DND-41 (cell line): ENCODE results near the gene TMEM238.

Experiments
- ATAC-seq: fragments of 200-7000 bp; cut with Tn5 transposase; 3 replicates; pipeline ENCODE4 v1.9.1; 2021; ENCODE audit warnings: low read depth; ENCODE audit not compliant: insufficient read depth
- DNase-seq: peaks from one replicate; pipeline ENCODE4 v3.0.0-alpha.2; 2020
- H2AFZ ChIP-seq: 2 replicates; pipeline ENCODE4 v1.6.0; 2012; ENCODE audit warnings: low read depth, low read length
- H3K27ac ChIP-seq: 2 replicates; pipeline ENCODE4 v1.5.1; 2012; ENCODE audit warnings: low read length, inconsistent platforms
- H3K27me3 ChIP-seq: fragments of 200-600 bp; sonication (generic); 2 replicates; pipeline ENCODE4 v1.6.0; 2012; ENCODE audit warnings: low read length, mild to moderate bottlenecking, inconsistent platforms; ENCODE audit not compliant: insufficient read depth, poor library complexity
- H3K36me3 ChIP-seq: 2 replicates; pipeline ENCODE4 v1.5.1; 2012; ENCODE audit warnings: low read length, inconsistent platforms; ENCODE audit not compliant: insufficient read depth
- H3K4me1 ChIP-seq: 2 replicates; pipeline ENCODE4 v1.5.1; 2012; ENCODE audit warnings: mild to moderate bottlenecking, low read length; ENCODE audit not compliant: insufficient read depth
- H3K4me2 ChIP-seq: 2 replicates; pipeline ENCODE4 v1.6.0; 2012; ENCODE audit warnings: mild to moderate bottlenecking, moderate library complexity, low read length, inconsistent platforms; ENCODE audit not compliant: insufficient read depth
- H3K4me3 ChIP-seq, 2 experiments: fragments of 200-600 bp in 1 of 2; shearing (Covaris generic) in 1 of 2; 2 replicates each; pipeline ENCODE4 v1.5.1; 2012 to 2016; ENCODE audit warnings: inconsistent platforms in 2 of 2, low read length in 2 of 2, mild to moderate bottlenecking in 2 of 2, low read depth in 1 of 2, moderate library complexity in 1 of 2
- H3K79me2 ChIP-seq: 2 replicates; pipeline ENCODE4 v1.6.0; 2012; ENCODE audit warnings: low read length, inconsistent platforms; ENCODE audit not compliant: insufficient read depth
- H3K9ac ChIP-seq: 2 replicates; pipeline ENCODE4 v1.6.0; 2012; ENCODE audit warnings: low read depth, mild to moderate bottlenecking, inconsistent platforms, low read length, moderate library complexity
- H3K9me3 ChIP-seq: 2 replicates; pipeline ENCODE4 v1.5.1; 2012; ENCODE audit warnings: low read length, moderate library complexity, mild to moderate bottlenecking, inconsistent platforms; ENCODE audit not compliant: insufficient read depth, severe bottlenecking
- H4K20me1 ChIP-seq: 2 replicates; pipeline ENCODE4 v1.6.0; 2012; ENCODE audit warnings: low read length; ENCODE audit not compliant: insufficient read depth
- CTCF ChIP-seq: IDR thresholded peaks from 2 replicates; pipeline ENCODE4 v1.5.1; 2012; ENCODE audit warnings: borderline replicate concordance, low read length, moderate library complexity, mild to moderate bottlenecking; ENCODE audit not compliant: poor library complexity, severe bottlenecking; ENCODE audit errors: extremely low read depth
- EZH2 ChIP-seq: IDR thresholded peaks from 3 replicates; pipeline ENCODE4 v1.6.1; 2012; ENCODE audit warnings: borderline replicate concordance, low read depth, mild to moderate bottlenecking, moderate library complexity, low read length, inconsistent platforms; ENCODE audit not compliant: severe bottlenecking

The TMEM238 gene

GRCh38 chr19:55384131-55384919 lies at the start of gene TMEM238:
Gene TMEM238, minus strand, starts transcription at chr19:55384292. Its CDS starts 33 bp downstream, at chr19:55384259.
- DNase-seq = peak; percentile 60

GRCh38 chr19:55433292-55433691 lies 49.2 kb upstream of the TMEM238 start:
- TF ChIP-seq CTCF = no peak
- no peak for TF ChIP-seq EZH2
- H3K9ac ChIP-seq = no peak overlapping the region
- H3K4me3 ChIP-seq = no peak overlapping the region
- no peak for DNase-seq
- H3K79me2 ChIP-seq = no peaks in the 10 kb centered on the region
- H3K27me3 ChIP-seq = no peaks in the 10 kb centered on the region
- H3K4me1 ChIP-seq = no peaks in the 10 kb centered on the region
- no peaks in the 10 kb centered on the region for H3K9me3 ChIP-seq
- H3K36me3 ChIP-seq = no peaks in the 10 kb centered on the region
- no peak for ATAC-seq
- H3K27ac ChIP-seq = no peak overlapping the region
- H2AFZ ChIP-seq = no peak overlapping the region
- H4K20me1 ChIP-seq = no peaks in the 10 kb centered on the region
- H3K4me2 ChIP-seq = no peak overlapping the region

More at GRCh38 chr19:55384131-55384919, at the start of gene TMEM238:
- Histone ChIP-seq H3K4me3 (peak within 1 kb of the TSS; percentile 43 to 69), H3K9me3 (no peaks in the 10 kb centered on the region), H3K36me3 (peaks cover 34% of the 10 kb centered on the region), H3K4me1 (peaks cover 60% of the 10 kb centered on the region), H3K27ac (peak within 1 kb of the TSS; percentile 93), H3K27me3 (no peaks in the 10 kb centered on the region), H3K4me2 (peak within 1 kb of the TSS; percentile 98), H4K20me1 (peaks cover 35% of the 10 kb centered on the region), H3K9ac (peak within 1 kb of the TSS; percentile 82), H3K79me2 (peaks cover 72% of the 10 kb centered on the region), H2AFZ (peak within 1 kb of the TSS; percentile 84)
- peak; percentile 4 for ATAC-seq
- peak; percentile 2 for TF ChIP-seq CTCF
- TF ChIP-seq EZH2 = no peak

- Histone ChIP-seq H3K4me3 (no peak overlapping the region), H3K4me2 (no peak overlapping the region), H3K9ac (no peak overlapping the region), H2AFZ (no peak overlapping the region), H3K27me3 (no peaks in the 10 kb centered on the region), H3K27ac (no peak overlapping the region), H4K20me1 (no peaks in the 10 kb centered on the region), H3K9me3 (no peaks in the 10 kb centered on the region), H3K79me2 (no peaks in the 10 kb centered on the region), H3K36me3 (no peaks in the 10 kb centered on the region), H3K4me1 (no peaks in the 10 kb centered on the region)
- DNase-seq (no peak), ATAC-seq (no peak)
- TF ChIP-seq EZH2 = no peak
- TF ChIP-seq CTCF = no peak
Measured at GRCh38 chr19:55432241-55432959, 48.3 kb upstream of the TMEM238 start.
